GM12878 (cell line): Measurements from ENCODE around the gene ANKMY1. TPM values are rescaled to one million over a fixed set of nuclear protein-coding genes. Genes with fewer than 3 reads are reported as not detected.

Source experiments
- ATAC-seq: fragments of 200-7000 bp; cut with Tn5 transposase; 3 replicates; pipeline ENCODE4 v1.9.1; 2020; ENCODE audit warnings: mild to moderate bottlenecking, moderate library complexity
- BruUV-seq: library from RNA; stranded (reverse); fragments of 400-500 nt; replicated peaks from 2 replicates; lab custom pipeline; 2021; lab: Mats Ljungman, UMichigan
- CTCF ChIA-PET: fragments of 300-600 bp; sonication (Branson Sonifier 250); formaldehyde crosslinking; extraction: SDS; loops from one replicate; lab custom pipeline; 2021; ENCODE audit warnings: inconsistent platforms; lab: Yijun Ruan, JAX
- POLR2A ChIA-PET: fragments of 350-600 bp; formaldehyde crosslinking; extraction: SDS; loops from one replicate; lab custom pipeline; 2021; ENCODE audit warnings: inconsistent platforms; lab: Charles Lee
- RAD21 ChIA-PET: fragments of 300-600 bp; sonication (Branson Sonifier 250); formaldehyde crosslinking; loops from one replicate; lab custom pipeline; 2023; ENCODE audit warnings: antibody characterized with exemption; ENCODE audit not compliant: unreplicated experiment; lab: Charles Lee
- SMC1A ChIA-PET: fragments of 300-600 bp; sonication (Branson Sonifier 250); formaldehyde crosslinking; loops from one replicate; lab custom pipeline; 2023; ENCODE audit not compliant: unreplicated experiment, uncharacterized antibody; lab: Charles Lee
- DNase-seq: peaks from one replicate; pipeline ENCODE4 v3.0.0-alpha.2; 2011; ENCODE audit warnings: low read depth, low spot score
- FAIRE-seq: peaks from 3 replicates; lab custom pipeline; 2011; peaks lifted over from hg19 to GRCh38; lab: Jason Lieb, UNC
- H2AFZ ChIP-seq: 2 replicates; pipeline ENCODE4 v1.6.0; 2011; ENCODE audit warnings: low read depth, low read length, control low read depth; ENCODE audit not compliant: control insufficient read depth
- H3K27ac ChIP-seq: 2 replicates; pipeline ENCODE4 v1.5.1; 2011; ENCODE audit warnings: control low read depth; ENCODE audit not compliant: control insufficient read depth, insufficient read depth
- H3K27me3 ChIP-seq, 2 experiments: replicated peaks in 1 of 2; 2 replicates each; pipeline versions ENCODE4 v1.6.0 to v1.6.1; 2011; ENCODE audit warnings: low read length in 1 of 2; ENCODE audit not compliant: control insufficient read depth in 2 of 2, insufficient read depth in 2 of 2
- H3K36me3 ChIP-seq, 2 experiments: 2 replicates each; pipeline ENCODE4 v1.5.1; 2011; ENCODE audit warnings: low read length in 1 of 2; ENCODE audit not compliant: control insufficient read depth in 2 of 2, insufficient read depth in 2 of 2
- H3K4me1 ChIP-seq: 2 replicates; pipeline ENCODE4 v1.6.1; 2011; ENCODE audit warnings: mild to moderate bottlenecking, low read length, moderate library complexity, mixed read lengths; ENCODE audit not compliant: control insufficient read depth, insufficient read depth
- H3K4me2 ChIP-seq: 2 replicates; pipeline ENCODE4 v1.6.0; 2011; ENCODE audit warnings: control low read depth; ENCODE audit not compliant: control insufficient read depth, insufficient read depth
- H3K4me3 ChIP-seq: fragments of 200-600 bp; sonication (generic); 2 replicates; pipeline ENCODE4 v1.5.1; 2016
- H3K79me2 ChIP-seq: 2 replicates; pipeline ENCODE4 v1.6.0; 2011; ENCODE audit warnings: low read length; ENCODE audit not compliant: control insufficient read depth, insufficient read depth
- H3K9ac ChIP-seq: 2 replicates; pipeline ENCODE4 v1.8.0; 2011; ENCODE audit warnings: low read length, control low read depth, mixed read lengths; ENCODE audit not compliant: control insufficient read depth, insufficient read depth
- H3K9me3 ChIP-seq: replicated peaks from 3 replicates; pipeline ENCODE4 v1.5.1; 2011; ENCODE audit warnings: mild to moderate bottlenecking, low read length; ENCODE audit not compliant: control insufficient read depth, insufficient read depth
- H4K20me1 ChIP-seq: 2 replicates; pipeline ENCODE4 v1.6.0; 2011; ENCODE audit not compliant: control insufficient read depth, insufficient read depth
- ATF7 ChIP-seq: fragments of 450-650 bp; IDR thresholded peaks from 2 replicates; pipeline ENCODE4 v1.6.1; 2016; ENCODE audit warnings: low read depth, mild to moderate bottlenecking
- CBX5 ChIP-seq: sonication (generic); IDR thresholded peaks from 2 replicates; pipeline ENCODE4 v1.6.1; 2016; ENCODE audit warnings: low read depth, moderate library complexity, mild to moderate bottlenecking, inconsistent platforms
- EZH2 ChIP-seq: IDR thresholded peaks from 2 replicates; pipeline ENCODE4 v1.6.1; 2012; ENCODE audit warnings: low read depth, mild to moderate bottlenecking, control low read depth, inconsistent platforms, low read length, borderline replicate concordance; ENCODE audit not compliant: control insufficient read depth
- POLR2AphosphoS2 ChIP-seq: IDR thresholded peaks from 2 replicates; pipeline ENCODE4 v1.6.1; 2011; ENCODE audit warnings: low read depth, mild to moderate bottlenecking, low read length, improper control_type of control experiment, moderate library complexity
- WGBS: methylation state at CpG from one replicate; pipeline ENCODE4 v1.1.6; 2016; ENCODE audit warnings: low lambda C conversion rate; ENCODE audit not compliant: insufficient replicate concordance, insufficient coverage; ENCODE audit errors: missing lambda C conversion rate; 5-methylcytosine and 5-hydroxymethylcytosine counted together
- in situ Hi-C: fragments of 300-500 bp; cut with MboI; formaldehyde crosslinking; loops from 9 replicates; pipeline ENCODE4 v1.14.3; 2018; ENCODE audit warnings: mixed read lengths
- intact Hi-C: fragments of 100-400 bp; cut with micrococcal nuclease; formaldehyde crosslinking; loops from one replicate; pipeline ENCODE4 v1.14.2; 2022; ENCODE audit not compliant: unreplicated experiment
- polyA plus RNA-seq, 11 experiments: library from polyadenylated mRNA; depleted of rRNA in 4 of 11; unstranded in 6 of 11; stranded (reverse) in 5 of 11; fragments of >200 nt; fragmentation: Nextera tagmentation in 4 of 11; fragmentation: Illumina TruSeq in 1 of 11; extraction: Ambion mirVana in 4 of 11; extraction: Trizol in 1 of 11; gene quantifications; 1 replicate in 1 of 11; 2 replicates in 10 of 11; pipeline versions ENCODE4 v1.2.1 to v1.2.3, GENCODE V29; 2011 to 2016; ENCODE audit warnings: inconsistent platforms in 2 of 11, missing spikeins in 2 of 11, low read depth in 1 of 11
- total RNA-seq, 4 experiments: library from RNA; depleted of rRNA in 3 of 4; stranded (reverse); fragments of >200 nt in 3 of 4; fragmentation: Illumina TruSeq in 1 of 4; extraction: Trizol in 1 of 4; gene quantifications; 2 replicates each; pipeline versions ENCODE4 v1.2.1 to v1.2.3, GENCODE V29; 2013 to 2021
- TF ChIP-seq, protein P1 (sequence below): IDR thresholded peaks from 2 replicates; pipeline ENCODE4 v1.6.1; 2012; ENCODE audit warnings: mild to moderate bottlenecking, low read depth, low read length
- TF ChIP-seq, protein P2 (sequence below): fragments of 450-650 bp; conservative IDR thresholded peaks from 2 replicates; pipeline ENCODE4 v1.6.1; 2017; ENCODE audit warnings: mild to moderate bottlenecking, moderate library complexity

The ANKMY1 gene
- total and polyA plus RNA-seq, 10 of the 15 experiments (the other 5 are each of a cell fraction or from before 2014, with no cell fraction given) = 1.1 to 15.3 (median 11.1) TPM

- TF ChIP-seq, protein P1, sequence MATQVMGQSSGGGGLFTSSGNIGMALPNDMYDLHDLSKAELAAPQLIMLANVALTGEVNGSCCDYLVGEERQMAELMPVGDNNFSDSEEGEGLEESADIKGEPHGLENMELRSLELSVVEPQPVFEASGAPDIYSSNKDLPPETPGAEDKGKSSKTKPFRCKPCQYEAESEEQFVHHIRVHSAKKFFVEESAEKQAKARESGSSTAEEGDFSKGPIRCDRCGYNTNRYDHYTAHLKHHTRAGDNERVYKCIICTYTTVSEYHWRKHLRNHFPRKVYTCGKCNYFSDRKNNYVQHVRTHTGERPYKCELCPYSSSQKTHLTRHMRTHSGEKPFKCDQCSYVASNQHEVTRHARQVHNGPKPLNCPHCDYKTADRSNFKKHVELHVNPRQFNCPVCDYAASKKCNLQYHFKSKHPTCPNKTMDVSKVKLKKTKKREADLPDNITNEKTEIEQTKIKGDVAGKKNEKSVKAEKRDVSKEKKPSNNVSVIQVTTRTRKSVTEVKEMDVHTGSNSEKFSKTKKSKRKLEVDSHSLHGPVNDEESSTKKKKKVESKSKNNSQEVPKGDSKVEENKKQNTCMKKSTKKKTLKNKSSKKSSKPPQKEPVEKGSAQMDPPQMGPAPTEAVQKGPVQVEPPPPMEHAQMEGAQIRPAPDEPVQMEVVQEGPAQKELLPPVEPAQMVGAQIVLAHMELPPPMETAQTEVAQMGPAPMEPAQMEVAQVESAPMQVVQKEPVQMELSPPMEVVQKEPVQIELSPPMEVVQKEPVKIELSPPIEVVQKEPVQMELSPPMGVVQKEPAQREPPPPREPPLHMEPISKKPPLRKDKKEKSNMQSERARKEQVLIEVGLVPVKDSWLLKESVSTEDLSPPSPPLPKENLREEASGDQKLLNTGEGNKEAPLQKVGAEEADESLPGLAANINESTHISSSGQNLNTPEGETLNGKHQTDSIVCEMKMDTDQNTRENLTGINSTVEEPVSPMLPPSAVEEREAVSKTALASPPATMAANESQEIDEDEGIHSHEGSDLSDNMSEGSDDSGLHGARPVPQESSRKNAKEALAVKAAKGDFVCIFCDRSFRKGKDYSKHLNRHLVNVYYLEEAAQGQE = no peak
- no peak for TF ChIP-seq POLR2AphosphoS2
- TF ChIP-seq EZH2 = no peak
- no peak for TF ChIP-seq ATF7
Measured at GRCh38 chr2:240525802-240526201, 32.0 kb downstream of the ANKMY1 start (continued).

- TF ChIP-seq, protein P2, sequence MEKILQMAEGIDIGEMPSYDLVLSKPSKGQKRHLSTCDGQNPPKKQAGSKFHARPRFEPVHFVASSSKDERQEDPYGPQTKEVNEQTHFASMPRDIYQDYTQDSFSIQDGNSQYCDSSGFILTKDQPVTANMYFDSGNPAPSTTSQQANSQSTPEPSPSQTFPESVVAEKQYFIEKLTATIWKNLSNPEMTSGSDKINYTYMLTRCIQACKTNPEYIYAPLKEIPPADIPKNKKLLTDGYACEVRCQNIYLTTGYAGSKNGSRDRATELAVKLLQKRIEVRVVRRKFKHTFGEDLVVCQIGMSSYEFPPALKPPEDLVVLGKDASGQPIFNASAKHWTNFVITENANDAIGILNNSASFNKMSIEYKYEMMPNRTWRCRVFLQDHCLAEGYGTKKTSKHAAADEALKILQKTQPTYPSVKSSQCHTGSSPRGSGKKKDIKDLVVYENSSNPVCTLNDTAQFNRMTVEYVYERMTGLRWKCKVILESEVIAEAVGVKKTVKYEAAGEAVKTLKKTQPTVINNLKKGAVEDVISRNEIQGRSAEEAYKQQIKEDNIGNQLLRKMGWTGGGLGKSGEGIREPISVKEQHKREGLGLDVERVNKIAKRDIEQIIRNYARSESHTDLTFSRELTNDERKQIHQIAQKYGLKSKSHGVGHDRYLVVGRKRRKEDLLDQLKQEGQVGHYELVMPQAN = no peak
- peak; percentile 49; the same call in 1 of the 2 replicates for TF ChIP-seq CBX5
- Histone ChIP-seq H3K9ac (no peak overlapping the region), H3K9me3 (peaks cover 19% of the 10 kb centered on the region; the same call in 2 of the 3 replicates), H3K36me3 (peaks cover 0 to 3% of the 10 kb centered on the region in 2 experiments; a peak in 1 of 4 replicates), H3K4me1 (no peaks in the 10 kb centered on the region), H2AFZ (no peak overlapping the region), H3K79me2 (no peaks in the 10 kb centered on the region), H3K27ac (no peak overlapping the region), H4K20me1 (no peaks in the 10 kb centered on the region), H3K27me3 (no peaks in the 10 kb centered on the region), H3K4me3 (no peak overlapping the region), H3K4me2 (no peak overlapping the region)
- POLR2A ChIA-PET = no interaction called here
- in situ Hi-C loops (loop anchor here (25.0 kb wide), 1 partner anchor 312 kb away; no protein-coding TSS in a partner anchor), intact Hi-C loops (no loop called here)
- ATAC-seq = no peak
- SMC1A ChIA-PET = interaction anchor here (0.6 kb wide), 1 partner anchor 620 kb away, joined by 3 read pairs; no protein-coding TSS in a partner anchor
- RAD21 ChIA-PET = no interaction called here
- no peak for FAIRE-seq
- DNase-seq = no peak
- no TSS peak for BruUV-seq
- CTCF ChIA-PET = interaction anchor here (0.9 kb wide), 1 partner anchor 10 kb away, joined by 4 read pairs; no protein-coding TSS in a partner anchor
- WGBS = 79% methylated on average over 8 of the region's 8 CpGs
Measured at GRCh38 chr2:240524963-240525718, 32.6 kb downstream of the ANKMY1 start.
